ENCODE measurements around the gene SPATA13.

Gene SPATA13

DNA sequence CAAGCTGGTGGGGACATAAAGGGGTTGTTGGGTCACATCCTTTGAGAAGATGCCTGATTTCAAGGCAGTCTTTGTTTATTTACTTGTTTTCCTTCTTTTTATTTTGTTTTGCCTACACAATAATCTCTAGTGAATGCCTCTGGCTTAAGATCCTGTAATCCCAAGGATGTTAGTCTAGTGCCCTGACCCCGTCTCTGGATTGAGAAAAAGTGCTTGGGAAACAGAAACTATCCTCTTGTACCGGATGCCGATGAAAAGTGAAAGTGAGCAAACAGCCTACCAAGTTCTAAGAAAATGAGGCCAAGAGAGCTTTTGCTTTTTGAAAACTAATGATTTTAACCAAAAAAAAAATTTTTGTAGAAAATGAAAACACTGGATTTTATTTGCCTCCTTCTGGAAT is 106.8 kb downstream of the SPATA13 start:
- TF ChIP-seq CSDC2 (CRISPR knock-in tag; IDR thresholded peaks at IDR 0.05), result no peak
- no peak for TF ChIP-seq CSRNP3 (CRISPR knock-in tag; IDR thresholded peaks at IDR 0.05)
- no peak for TF ChIP-seq BACH2 (CRISPR knock-in tag; IDR thresholded peaks at IDR 0.05; ENCODE audit: borderline replicate concordance)
- no peak for TF ChIP-seq ZNF565 (CRISPR knock-in tag; conservative IDR thresholded peaks at IDR 0.05; ENCODE audit: low read depth)
- ATAC-seq, result no peak

DNA sequence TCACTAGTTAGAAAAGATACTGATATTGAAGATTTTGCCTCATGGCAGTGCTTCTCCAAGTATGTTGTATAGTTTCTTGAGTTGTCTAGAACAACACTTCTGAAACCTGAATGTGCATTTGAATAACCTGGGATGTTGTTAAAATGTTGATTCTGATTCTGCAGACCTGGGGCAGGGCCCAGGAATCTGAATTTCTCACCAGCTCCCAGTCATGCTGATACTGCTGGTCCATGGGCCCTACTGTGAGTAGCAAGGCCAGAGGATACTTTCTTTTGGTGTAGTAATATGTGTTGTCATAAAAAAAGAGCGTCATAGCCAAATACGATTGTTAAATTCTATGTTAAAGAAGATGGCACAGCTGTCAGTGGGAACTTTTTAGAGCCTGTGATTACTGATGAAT is 107.3 kb downstream of the SPATA13 start:
- TF ChIP-seq RARB (CRISPR knock-in tag; IDR thresholded peaks at IDR 0.05) (no peak), ZFP3 (CRISPR knock-in tag; IDR thresholded peaks at IDR 0.05) (no peak), OSR1 (CRISPR knock-in tag; IDR thresholded peaks at IDR 0.05) (no peak), ESRRG (CRISPR knock-in tag; IDR thresholded peaks at IDR 0.05) (no peak), CSRNP3 (CRISPR knock-in tag; IDR thresholded peaks at IDR 0.05) (no peak), SNAI2 (CRISPR knock-in tag; IDR thresholded peaks at IDR 0.05) (no peak), ZFP30 (CRISPR knock-in tag; IDR thresholded peaks at IDR 0.05) (no peak), ZNF565 (CRISPR knock-in tag; conservative IDR thresholded peaks at IDR 0.05; ENCODE audit: low read depth) (no peak), CSDC2 (CRISPR knock-in tag; IDR thresholded peaks at IDR 0.05) (no peak), TCF4 (CRISPR knock-in tag; IDR thresholded peaks at IDR 0.05; ENCODE audit: borderline replicate concordance) (no peak), ISL1 (CRISPR knock-in tag; IDR thresholded peaks at IDR 0.05) (no peak), GLIS3 (CRISPR knock-in tag; IDR thresholded peaks at IDR 0.05) (no peak), ZNF8 (CRISPR knock-in tag; IDR thresholded peaks at IDR 0.05) (no peak), BACH2 (CRISPR knock-in tag; IDR thresholded peaks at IDR 0.05; ENCODE audit: borderline replicate concordance) (no peak)
- no peak for ATAC-seq

DNA sequence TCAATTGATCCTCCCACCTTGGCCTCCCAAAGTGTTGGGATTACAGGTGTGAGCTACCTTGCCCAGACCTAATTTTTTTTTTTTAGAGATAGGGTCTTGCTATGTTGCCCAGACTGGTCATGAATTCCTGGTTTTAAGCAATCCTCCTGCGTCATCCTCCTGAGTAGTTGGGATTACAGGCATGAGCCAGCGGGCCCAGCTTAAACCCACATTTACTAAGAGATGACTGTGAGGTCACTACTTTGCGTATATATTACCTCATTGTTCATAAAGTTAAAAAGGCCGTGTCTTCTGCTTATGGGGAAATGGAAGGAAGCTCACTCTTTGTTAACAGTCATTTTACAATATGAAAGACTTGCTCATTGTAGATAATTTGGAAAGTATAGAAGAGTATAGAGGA is 109.3 kb downstream of the SPATA13 start:
- TF ChIP-seq ARNTL (CRISPR knock-in tag; IDR thresholded peaks at IDR 0.05; ENCODE audit: borderline replicate concordance, low read depth) (no peak), CSRNP3 (CRISPR knock-in tag; IDR thresholded peaks at IDR 0.05) (no peak), RARB (CRISPR knock-in tag; IDR thresholded peaks at IDR 0.05) (no peak), ZNF565 (CRISPR knock-in tag; conservative IDR thresholded peaks at IDR 0.05; ENCODE audit: low read depth) (no peak), TOX (CRISPR knock-in tag; IDR thresholded peaks at IDR 0.05; ENCODE audit: borderline replicate concordance) (no peak), ESRRG (CRISPR knock-in tag; IDR thresholded peaks at IDR 0.05) (no peak), OSR1 (CRISPR knock-in tag; IDR thresholded peaks at IDR 0.05) (no peak), ZFP3 (CRISPR knock-in tag; IDR thresholded peaks at IDR 0.05) (no peak)

DNA sequence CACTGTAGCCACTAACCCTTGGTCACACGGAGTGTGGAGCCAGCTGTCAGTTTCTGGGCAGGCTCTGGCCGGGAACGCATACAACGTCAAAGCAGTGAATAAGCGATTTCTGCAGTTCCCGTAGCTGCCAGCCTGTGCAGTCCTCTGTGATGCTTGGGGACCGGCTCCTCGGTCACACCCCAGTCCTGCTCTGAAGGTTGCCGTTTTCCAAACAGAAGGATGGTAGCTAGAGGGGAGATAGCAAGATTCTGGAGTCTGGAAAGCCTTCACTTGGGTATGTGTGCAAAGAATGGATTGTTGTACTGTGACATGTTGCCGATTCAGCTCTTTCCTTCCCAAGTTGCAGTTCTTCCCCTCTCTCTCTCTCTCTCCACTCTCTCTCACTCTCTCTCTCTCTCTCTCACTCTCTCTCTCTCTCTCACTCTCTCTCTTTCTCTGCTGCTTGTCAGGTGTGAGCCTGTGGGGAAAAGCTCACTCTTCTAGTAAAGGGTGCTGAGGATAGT is 110.2 kb downstream of the SPATA13 start:
- TF ChIP-seq CSDC2 (CRISPR knock-in tag; IDR thresholded peaks at IDR 0.05), result no peak
- TF ChIP-seq TSHZ2 (CRISPR knock-in tag; IDR thresholded peaks at IDR 0.05), result no peak
- TF ChIP-seq TCF4 (CRISPR knock-in tag; IDR thresholded peaks at IDR 0.05; ENCODE audit: borderline replicate concordance), result no peak
- no peak for TF ChIP-seq ESRRG (CRISPR knock-in tag; IDR thresholded peaks at IDR 0.05)
- no peak for TF ChIP-seq OSR1 (CRISPR knock-in tag; IDR thresholded peaks at IDR 0.05)
- TF ChIP-seq BACH2 (CRISPR knock-in tag; IDR thresholded peaks at IDR 0.05; ENCODE audit: borderline replicate concordance), result no peak
- TF ChIP-seq ISL1 (CRISPR knock-in tag; IDR thresholded peaks at IDR 0.05), result no peak
- no peak for TF ChIP-seq ZFP3 (CRISPR knock-in tag; IDR thresholded peaks at IDR 0.05)
- no peak for TF ChIP-seq ZNF8 (CRISPR knock-in tag; IDR thresholded peaks at IDR 0.05)
- TF ChIP-seq ZNF565 (CRISPR knock-in tag; conservative IDR thresholded peaks at IDR 0.05; ENCODE audit: low read depth), result no peak
- no peak for TF ChIP-seq ZNF70 (CRISPR knock-in tag; IDR thresholded peaks at IDR 0.05)
- TF ChIP-seq ZC3H10 (CRISPR knock-in tag; IDR thresholded peaks at IDR 0.05), result no peak
- TF ChIP-seq, protein P1, sequence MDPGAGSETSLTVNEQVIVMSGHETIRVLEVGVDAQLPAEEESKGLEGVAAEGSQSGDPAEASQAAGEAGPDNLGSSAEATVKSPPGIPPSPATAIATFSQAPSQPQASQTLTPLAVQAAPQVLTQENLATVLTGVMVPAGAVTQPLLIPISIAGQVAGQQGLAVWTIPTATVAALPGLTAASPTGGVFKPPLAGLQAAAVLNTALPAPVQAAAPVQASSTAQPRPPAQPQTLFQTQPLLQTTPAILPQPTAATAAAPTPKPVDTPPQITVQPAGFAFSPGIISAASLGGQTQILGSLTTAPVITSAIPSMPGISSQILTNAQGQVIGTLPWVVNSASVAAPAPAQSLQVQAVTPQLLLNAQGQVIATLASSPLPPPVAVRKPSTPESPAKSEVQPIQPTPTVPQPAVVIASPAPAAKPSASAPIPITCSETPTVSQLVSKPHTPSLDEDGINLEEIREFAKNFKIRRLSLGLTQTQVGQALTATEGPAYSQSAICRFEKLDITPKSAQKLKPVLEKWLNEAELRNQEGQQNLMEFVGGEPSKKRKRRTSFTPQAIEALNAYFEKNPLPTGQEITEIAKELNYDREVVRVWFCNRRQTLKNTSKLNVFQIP (CRISPR knock-in tag; IDR thresholded peaks at IDR 0.05; ENCODE audit: borderline replicate concordance, low read depth), result no peak
- ATAC-seq, result peak; percentile 73

More for the DNA sequence above, 109.3 kb downstream of the SPATA13 start:
- ATAC-seq, result no peak

All from SK-N-SH treated with all-trans-retinoic acid at 6 μM for 48 hours (cell line).